GM23338 (cell line): ENCODE measurements around the gene PSMB7. TPM values are rescaled to one million over a fixed set of nuclear protein-coding genes. Genes with fewer than 3 reads are reported as not detected.

ENCODE experiments used
- ATAC-seq: fragments of 200-7000 bp; cut with Tn5 transposase; 3 replicates; pipeline ENCODE4 v1.9.1; 2020
- DNase-seq: peaks from one replicate; pipeline ENCODE4 v3.0.0-alpha.2; 2015; ENCODE audit warnings: low spot score
- H2AFZ ChIP-seq: fragments of 200-600 bp; sonication (generic); 2 replicates; pipeline ENCODE4 v1.8.0; 2016; ENCODE audit warnings: antibody characterized with exemption, mild to moderate bottlenecking, moderate library complexity
- H3F3A ChIP-seq: fragments of 200-600 bp; sonication (generic); replicated peaks from 2 replicates; pipeline ENCODE4 v1.8.0; 2017; ENCODE audit warnings: antibody characterized with exemption, mixed run types, low read depth
- H3K27ac ChIP-seq: fragments of 200-600 bp; sonication (generic); 2 replicates; pipeline ENCODE4 v1.6.1; 2016; ENCODE audit warnings: low read depth
- H3K27me3 ChIP-seq: fragments of 200-600 bp; sonication (generic); 2 replicates; pipeline ENCODE4 v1.8.0; 2016; ENCODE audit warnings: mild to moderate bottlenecking, mixed run types, moderate library complexity; ENCODE audit not compliant: insufficient read depth
- H3K36me3 ChIP-seq: fragments of 200-600 bp; sonication (generic); 2 replicates; pipeline ENCODE4 v1.8.0; 2016; ENCODE audit warnings: mild to moderate bottlenecking; ENCODE audit not compliant: insufficient read depth
- H3K4me1 ChIP-seq: fragments of 200-600 bp; sonication (generic); 2 replicates; pipeline ENCODE4 v1.8.0; 2016; ENCODE audit warnings: mild to moderate bottlenecking, moderate library complexity; ENCODE audit not compliant: insufficient read depth
- H3K4me2 ChIP-seq: fragments of 200-600 bp; sonication (generic); 2 replicates; pipeline ENCODE4 v1.7.1; 2017; ENCODE audit warnings: mixed run types
- H3K4me3 ChIP-seq: fragments of 200-600 bp; sonication (generic); 2 replicates; pipeline ENCODE4 v1.6.1; 2016; ENCODE audit warnings: mixed run types
- H3K79me2 ChIP-seq: fragments of 200-600 bp; sonication (generic); replicated peaks from 2 replicates; pipeline ENCODE4 v1.8.0; 2017; ENCODE audit warnings: mild to moderate bottlenecking; ENCODE audit not compliant: insufficient read depth
- H3K9me2 ChIP-seq: fragments of 200-600 bp; sonication (generic); 2 replicates; pipeline ENCODE4 v1.8.0; 2017; ENCODE audit not compliant: insufficient read depth
- H4K20me1 ChIP-seq: fragments of 200-600 bp; sonication (generic); replicated peaks from 2 replicates; pipeline ENCODE4 v1.8.0; 2017; ENCODE audit warnings: mild to moderate bottlenecking; ENCODE audit not compliant: insufficient read depth
- H3K27ac Mint-ChIP-seq: 2 replicates; pipeline ENCODE4 v1.8.0; 2020; ENCODE audit warnings: inconsistent platforms, mild to moderate bottlenecking, moderate library complexity, mixed read lengths
- H3K27me3 Mint-ChIP-seq: 3 replicates; pipeline ENCODE4 v1.8.0; 2022; ENCODE audit warnings: low read depth, mild to moderate bottlenecking, moderate library complexity, mixed read lengths, inconsistent platforms; ENCODE audit not compliant: insufficient read depth, poor library complexity
- H3K36me3 Mint-ChIP-seq: 3 replicates; pipeline ENCODE4 v1.8.0; 2021; ENCODE audit warnings: low read depth, mild to moderate bottlenecking, inconsistent platforms, moderate library complexity, mixed read lengths
- H3K4me1 Mint-ChIP-seq: 3 replicates; pipeline ENCODE4 v1.8.0; 2020; ENCODE audit warnings: mild to moderate bottlenecking, inconsistent platforms, mixed read lengths
- H3K4me3 Mint-ChIP-seq: 3 replicates; pipeline ENCODE4 v1.8.0; 2021; ENCODE audit warnings: moderate library complexity, mild to moderate bottlenecking, inconsistent platforms, mixed read lengths
- H3K9me3 Mint-ChIP-seq: 3 replicates; pipeline ENCODE4 v1.8.0; 2020; ENCODE audit warnings: moderate library complexity, mild to moderate bottlenecking, inconsistent platforms, mixed read lengths
- CREB1 ChIP-seq: fragments of 250-450 bp; sonication (Bioruptor Pico); IDR thresholded peaks from 2 replicates; pipeline ENCODE4 v1.5.0; 2020; ENCODE audit warnings: low read depth, mild to moderate bottlenecking, moderate library complexity
- EZH2 ChIP-seq: fragments of 200-600 bp; sonication (generic); IDR thresholded peaks from one replicate; pipeline ENCODE4 v1.8.0; 2017; ENCODE audit warnings: antibody characterized with exemption, mild to moderate bottlenecking, low read depth; ENCODE audit not compliant: unreplicated experiment
- EZH2phosphoT487 ChIP-seq: fragments of 200-600 bp; sonication (generic); IDR thresholded peaks from one replicate; pipeline ENCODE4 v1.8.1; 2018; ENCODE audit warnings: antibody characterized with exemption; ENCODE audit not compliant: unreplicated experiment
- JUNB ChIP-seq: IDR thresholded peaks from one replicate; pipeline ENCODE4 v1.6.1; 2016; ENCODE audit warnings: antibody characterized with exemption; ENCODE audit not compliant: unreplicated experiment
- NANOG ChIP-seq: IDR thresholded peaks from 2 replicates; pipeline ENCODE4 v1.6.1; 2016; ENCODE audit warnings: antibody characterized with exemption, borderline replicate concordance
- POLR2AphosphoS5 ChIP-seq: IDR thresholded peaks from 2 replicates; pipeline ENCODE4 v1.6.1; 2016; ENCODE audit warnings: antibody characterized with exemption, low read depth
- STAT1 ChIP-seq: IDR thresholded peaks from one replicate; pipeline ENCODE4 v1.6.1; 2016; ENCODE audit warnings: antibody characterized with exemption; ENCODE audit not compliant: unreplicated experiment
- ZNF114 ChIP-seq: fragments of 250-450 bp; sonication (Bioruptor Pico); IDR thresholded peaks from 2 replicates; pipeline ENCODE4 v1.5.0; 2020; ENCODE audit warnings: mild to moderate bottlenecking, moderate library complexity
- ZNF331 ChIP-seq: fragments of 250-450 bp; sonication (Bioruptor Pico); IDR thresholded peaks from 2 replicates; pipeline ENCODE4 v1.5.0; 2020; ENCODE audit warnings: low read depth, mild to moderate bottlenecking, moderate library complexity
- polyA plus RNA-seq: library from polyadenylated mRNA; unstranded; fragments of >200 nt; fragmentation: Nextera tagmentation; extraction: Ambion mirVana; gene quantifications from 2 replicates; pipeline ENCODE4 v1.2.1, GENCODE V29; 2016
- total RNA-seq: library from RNA; depleted of rRNA; stranded (reverse); fragments of >200 nt; shearing (Covaris generic); gene quantifications from 2 replicates; pipeline ENCODE4 v1.2.3, GENCODE V29; 2014
- TF ChIP-seq, protein P1 (sequence below): IDR thresholded peaks from 2 replicates; pipeline ENCODE4 v1.6.1; 2016; ENCODE audit warnings: antibody characterized with exemption
- TF ChIP-seq, protein P2 (sequence below), 2 experiments: fragments of 200-600 bp in 1 of 2; sonication (generic) in 1 of 2; conservative IDR thresholded peaks; 2 replicates each; pipeline versions ENCODE4 v1.5.1 to v1.6.1; 2016 to 2017; ENCODE audit warnings: antibody characterized with exemption in 2 of 2, low read depth in 2 of 2, mild to moderate bottlenecking in 2 of 2, moderate library complexity in 1 of 2
- TF ChIP-seq, protein P3 (sequence below): IDR thresholded peaks from one replicate; pipeline ENCODE4 v1.6.1; 2018; ENCODE audit warnings: antibody characterized with exemption; ENCODE audit not compliant: unreplicated experiment
- TF ChIP-seq, protein P4 (sequence below): fragments of 250-450 bp; sonication (Bioruptor Pico); IDR thresholded peaks from 2 replicates; pipeline ENCODE4 v1.5.0; 2020; ENCODE audit warnings: mild to moderate bottlenecking, moderate library complexity

PSMB7 gene
- total and polyA plus RNA-seq, 2 experiments from 2014 or later = 255 to 268 TPM

DNA sequence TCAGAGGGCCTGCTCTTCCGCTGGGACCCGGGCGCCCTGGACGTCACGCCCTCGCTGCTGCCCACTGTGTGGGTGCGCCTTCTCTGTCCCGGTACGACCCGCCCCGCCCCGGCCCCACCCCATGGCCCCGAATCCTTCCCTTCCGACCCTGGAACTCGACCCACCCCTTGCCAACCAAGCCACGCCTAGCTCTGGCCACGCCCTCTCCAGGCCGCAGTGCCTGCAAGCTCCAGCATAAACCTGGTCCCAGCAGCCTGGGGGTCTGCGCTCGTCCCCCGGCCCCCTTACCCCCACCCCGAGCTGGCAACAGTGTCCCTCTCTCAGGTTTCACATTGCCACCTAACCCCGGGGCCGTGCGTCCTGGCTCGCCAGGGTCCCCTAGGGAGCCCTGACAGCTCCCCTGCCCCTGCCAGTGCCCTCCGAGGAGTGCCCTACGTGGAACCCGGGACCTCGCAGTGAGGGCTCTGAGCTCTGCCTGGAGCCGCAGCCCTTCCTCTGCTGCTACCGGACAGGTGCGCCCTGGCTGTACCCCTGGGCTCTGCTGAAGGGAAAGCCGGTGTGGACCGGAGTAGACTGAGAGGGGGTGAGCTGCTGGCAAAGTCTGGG is 38.4 kb upstream of the PSMB7 start:
- Mint-ChIP-seq H3K4me1 (peaks cover 17% of the 10 kb centered on the region), H3K27ac (no peak overlapping the region), H3K4me3 (peak overlapping the region; percentile 55; the same call in 2 of the 3 replicates), H3K9me3 (no peaks in the 10 kb centered on the region; the same call in 2 of the 3 replicates), H3K36me3 (no peaks in the 10 kb centered on the region), H3K27me3 (peaks cover 32% of the 10 kb centered on the region)
- Histone ChIP-seq H3K27ac (no peak overlapping the region), H4K20me1 (no peaks in the 10 kb centered on the region), H3K9me2 (no peaks in the 10 kb centered on the region), H3K4me1 (0 out of 2 replicates have a peak, but pooled peaks cover 8% of the 10 kb centered on the region), H3K4me2 (peak overlapping the region; percentile 76), H3F3A (0 out of 2 replicates have a peak, but pooled peaks cover 9% of the 10 kb centered on the region), H2AFZ (peak overlapping the region; percentile 72; the same call in 1 of the 2 replicates), H3K79me2 (no peaks in the 10 kb centered on the region), H3K36me3 (no peaks in the 10 kb centered on the region), H3K4me3 (peak overlapping the region; percentile 47), H3K27me3 (peaks cover 27% of the 10 kb centered on the region)
- DNase-seq (peak; percentile 83), ATAC-seq (peak; percentile 58)
- TF ChIP-seq ZNF331 (CRISPR knock-in tag) (no peak), STAT1 (no peak), EZH2 (no peak), NANOG (no peak), ZNF114 (CRISPR knock-in tag) (no peak), EZH2phosphoT487 (no peak), POLR2AphosphoS5 (no peak), JUNB (no peak), CREB1 (CRISPR knock-in tag) (no peak)
- TF ChIP-seq, protein P1, sequence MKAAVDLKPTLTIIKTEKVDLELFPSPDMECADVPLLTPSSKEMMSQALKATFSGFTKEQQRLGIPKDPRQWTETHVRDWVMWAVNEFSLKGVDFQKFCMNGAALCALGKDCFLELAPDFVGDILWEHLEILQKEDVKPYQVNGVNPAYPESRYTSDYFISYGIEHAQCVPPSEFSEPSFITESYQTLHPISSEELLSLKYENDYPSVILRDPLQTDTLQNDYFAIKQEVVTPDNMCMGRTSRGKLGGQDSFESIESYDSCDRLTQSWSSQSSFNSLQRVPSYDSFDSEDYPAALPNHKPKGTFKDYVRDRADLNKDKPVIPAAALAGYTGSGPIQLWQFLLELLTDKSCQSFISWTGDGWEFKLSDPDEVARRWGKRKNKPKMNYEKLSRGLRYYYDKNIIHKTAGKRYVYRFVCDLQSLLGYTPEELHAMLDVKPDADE = no peak
- TF ChIP-seq, protein P2, sequence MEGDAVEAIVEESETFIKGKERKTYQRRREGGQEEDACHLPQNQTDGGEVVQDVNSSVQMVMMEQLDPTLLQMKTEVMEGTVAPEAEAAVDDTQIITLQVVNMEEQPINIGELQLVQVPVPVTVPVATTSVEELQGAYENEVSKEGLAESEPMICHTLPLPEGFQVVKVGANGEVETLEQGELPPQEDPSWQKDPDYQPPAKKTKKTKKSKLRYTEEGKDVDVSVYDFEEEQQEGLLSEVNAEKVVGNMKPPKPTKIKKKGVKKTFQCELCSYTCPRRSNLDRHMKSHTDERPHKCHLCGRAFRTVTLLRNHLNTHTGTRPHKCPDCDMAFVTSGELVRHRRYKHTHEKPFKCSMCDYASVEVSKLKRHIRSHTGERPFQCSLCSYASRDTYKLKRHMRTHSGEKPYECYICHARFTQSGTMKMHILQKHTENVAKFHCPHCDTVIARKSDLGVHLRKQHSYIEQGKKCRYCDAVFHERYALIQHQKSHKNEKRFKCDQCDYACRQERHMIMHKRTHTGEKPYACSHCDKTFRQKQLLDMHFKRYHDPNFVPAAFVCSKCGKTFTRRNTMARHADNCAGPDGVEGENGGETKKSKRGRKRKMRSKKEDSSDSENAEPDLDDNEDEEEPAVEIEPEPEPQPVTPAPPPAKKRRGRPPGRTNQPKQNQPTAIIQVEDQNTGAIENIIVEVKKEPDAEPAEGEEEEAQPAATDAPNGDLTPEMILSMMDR (conservative IDR thresholded peaks at IDR 0.05; ENCODE audit: low read depth in 2 of 2) = no peak
- TF ChIP-seq, protein P3, sequence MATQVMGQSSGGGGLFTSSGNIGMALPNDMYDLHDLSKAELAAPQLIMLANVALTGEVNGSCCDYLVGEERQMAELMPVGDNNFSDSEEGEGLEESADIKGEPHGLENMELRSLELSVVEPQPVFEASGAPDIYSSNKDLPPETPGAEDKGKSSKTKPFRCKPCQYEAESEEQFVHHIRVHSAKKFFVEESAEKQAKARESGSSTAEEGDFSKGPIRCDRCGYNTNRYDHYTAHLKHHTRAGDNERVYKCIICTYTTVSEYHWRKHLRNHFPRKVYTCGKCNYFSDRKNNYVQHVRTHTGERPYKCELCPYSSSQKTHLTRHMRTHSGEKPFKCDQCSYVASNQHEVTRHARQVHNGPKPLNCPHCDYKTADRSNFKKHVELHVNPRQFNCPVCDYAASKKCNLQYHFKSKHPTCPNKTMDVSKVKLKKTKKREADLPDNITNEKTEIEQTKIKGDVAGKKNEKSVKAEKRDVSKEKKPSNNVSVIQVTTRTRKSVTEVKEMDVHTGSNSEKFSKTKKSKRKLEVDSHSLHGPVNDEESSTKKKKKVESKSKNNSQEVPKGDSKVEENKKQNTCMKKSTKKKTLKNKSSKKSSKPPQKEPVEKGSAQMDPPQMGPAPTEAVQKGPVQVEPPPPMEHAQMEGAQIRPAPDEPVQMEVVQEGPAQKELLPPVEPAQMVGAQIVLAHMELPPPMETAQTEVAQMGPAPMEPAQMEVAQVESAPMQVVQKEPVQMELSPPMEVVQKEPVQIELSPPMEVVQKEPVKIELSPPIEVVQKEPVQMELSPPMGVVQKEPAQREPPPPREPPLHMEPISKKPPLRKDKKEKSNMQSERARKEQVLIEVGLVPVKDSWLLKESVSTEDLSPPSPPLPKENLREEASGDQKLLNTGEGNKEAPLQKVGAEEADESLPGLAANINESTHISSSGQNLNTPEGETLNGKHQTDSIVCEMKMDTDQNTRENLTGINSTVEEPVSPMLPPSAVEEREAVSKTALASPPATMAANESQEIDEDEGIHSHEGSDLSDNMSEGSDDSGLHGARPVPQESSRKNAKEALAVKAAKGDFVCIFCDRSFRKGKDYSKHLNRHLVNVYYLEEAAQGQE = no peak
- TF ChIP-seq, protein P4, sequence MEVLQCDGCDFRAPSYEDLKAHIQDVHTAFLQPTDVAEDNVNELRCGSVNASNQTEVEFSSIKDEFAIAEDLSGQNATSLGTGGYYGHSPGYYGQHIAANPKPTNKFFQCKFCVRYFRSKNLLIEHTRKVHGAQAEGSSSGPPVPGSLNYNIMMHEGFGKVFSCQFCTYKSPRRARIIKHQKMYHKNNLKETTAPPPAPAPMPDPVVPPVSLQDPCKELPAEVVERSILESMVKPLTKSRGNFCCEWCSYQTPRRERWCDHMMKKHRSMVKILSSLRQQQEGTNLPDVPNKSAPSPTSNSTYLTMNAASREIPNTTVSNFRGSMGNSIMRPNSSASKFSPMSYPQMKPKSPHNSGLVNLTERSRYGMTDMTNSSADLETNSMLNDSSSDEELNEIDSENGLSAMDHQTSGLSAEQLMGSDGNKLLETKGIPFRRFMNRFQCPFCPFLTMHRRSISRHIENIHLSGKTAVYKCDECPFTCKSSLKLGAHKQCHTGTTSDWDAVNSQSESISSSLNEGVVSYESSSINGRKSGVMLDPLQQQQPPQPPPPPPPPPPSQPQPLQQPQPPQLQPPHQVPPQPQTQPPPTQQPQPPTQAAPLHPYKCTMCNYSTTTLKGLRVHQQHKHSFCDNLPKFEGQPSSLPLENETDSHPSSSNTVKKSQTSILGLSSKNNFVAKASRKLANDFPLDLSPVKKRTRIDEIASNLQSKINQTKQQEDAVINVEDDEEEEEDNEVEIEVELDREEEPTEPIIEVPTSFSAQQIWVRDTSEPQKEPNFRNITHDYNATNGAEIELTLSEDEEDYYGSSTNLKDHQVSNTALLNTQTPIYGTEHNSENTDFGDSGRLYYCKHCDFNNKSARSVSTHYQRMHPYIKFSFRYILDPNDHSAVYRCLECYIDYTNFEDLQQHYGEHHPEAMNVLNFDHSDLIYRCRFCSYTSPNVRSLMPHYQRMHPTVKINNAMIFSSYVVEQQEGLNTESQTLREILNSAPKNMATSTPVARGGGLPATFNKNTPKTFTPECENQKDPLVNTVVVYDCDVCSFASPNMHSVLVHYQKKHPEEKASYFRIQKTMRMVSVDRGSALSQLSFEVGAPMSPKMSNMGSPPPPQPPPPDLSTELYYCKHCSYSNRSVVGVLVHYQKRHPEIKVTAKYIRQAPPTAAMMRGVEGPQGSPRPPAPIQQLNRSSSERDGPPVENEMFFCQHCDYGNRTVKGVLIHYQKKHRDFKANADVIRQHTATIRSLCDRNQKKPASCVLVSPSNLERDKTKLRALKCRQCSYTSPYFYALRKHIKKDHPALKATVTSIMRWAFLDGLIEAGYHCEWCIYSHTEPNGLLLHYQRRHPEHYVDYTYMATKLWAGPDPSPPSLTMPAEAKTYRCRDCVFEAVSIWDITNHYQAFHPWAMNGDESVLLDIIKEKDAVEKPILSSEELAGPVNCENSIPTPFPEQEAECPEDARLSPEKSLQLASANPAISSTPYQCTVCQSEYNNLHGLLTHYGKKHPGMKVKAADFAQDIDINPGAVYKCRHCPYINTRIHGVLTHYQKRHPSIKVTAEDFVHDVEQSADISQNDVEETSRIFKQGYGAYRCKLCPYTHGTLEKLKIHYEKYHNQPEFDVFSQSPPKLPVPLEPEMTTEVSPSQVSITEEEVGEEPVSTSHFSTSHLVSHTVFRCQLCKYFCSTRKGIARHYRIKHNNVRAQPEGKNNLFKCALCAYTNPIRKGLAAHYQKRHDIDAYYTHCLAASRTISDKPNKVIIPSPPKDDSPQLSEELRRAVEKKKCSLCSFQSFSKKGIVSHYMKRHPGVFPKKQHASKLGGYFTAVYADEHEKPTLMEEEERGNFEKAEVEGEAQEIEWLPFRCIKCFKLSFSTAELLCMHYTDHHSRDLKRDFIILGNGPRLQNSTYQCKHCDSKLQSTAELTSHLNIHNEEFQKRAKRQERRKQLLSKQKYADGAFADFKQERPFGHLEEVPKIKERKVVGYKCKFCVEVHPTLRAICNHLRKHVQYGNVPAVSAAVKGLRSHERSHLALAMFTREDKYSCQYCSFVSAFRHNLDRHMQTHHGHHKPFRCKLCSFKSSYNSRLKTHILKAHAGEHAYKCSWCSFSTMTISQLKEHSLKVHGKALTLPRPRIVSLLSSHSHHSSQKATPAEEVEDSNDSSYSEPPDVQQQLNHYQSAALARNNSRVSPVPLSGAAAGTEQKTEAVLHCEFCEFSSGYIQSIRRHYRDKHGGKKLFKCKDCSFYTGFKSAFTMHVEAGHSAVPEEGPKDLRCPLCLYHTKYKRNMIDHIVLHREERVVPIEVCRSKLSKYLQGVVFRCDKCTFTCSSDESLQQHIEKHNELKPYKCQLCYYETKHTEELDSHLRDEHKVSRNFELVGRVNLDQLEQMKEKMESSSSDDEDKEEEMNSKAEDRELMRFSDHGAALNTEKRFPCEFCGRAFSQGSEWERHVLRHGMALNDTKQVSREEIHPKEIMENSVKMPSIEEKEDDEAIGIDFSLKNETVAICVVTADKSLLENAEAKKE = no peak
